ENCODE results near the gene HIPK2.
A peak's percentile ranks its signal among the peaks of the same experiment; 100 is the strongest.

HIPK2 gene

DNA sequence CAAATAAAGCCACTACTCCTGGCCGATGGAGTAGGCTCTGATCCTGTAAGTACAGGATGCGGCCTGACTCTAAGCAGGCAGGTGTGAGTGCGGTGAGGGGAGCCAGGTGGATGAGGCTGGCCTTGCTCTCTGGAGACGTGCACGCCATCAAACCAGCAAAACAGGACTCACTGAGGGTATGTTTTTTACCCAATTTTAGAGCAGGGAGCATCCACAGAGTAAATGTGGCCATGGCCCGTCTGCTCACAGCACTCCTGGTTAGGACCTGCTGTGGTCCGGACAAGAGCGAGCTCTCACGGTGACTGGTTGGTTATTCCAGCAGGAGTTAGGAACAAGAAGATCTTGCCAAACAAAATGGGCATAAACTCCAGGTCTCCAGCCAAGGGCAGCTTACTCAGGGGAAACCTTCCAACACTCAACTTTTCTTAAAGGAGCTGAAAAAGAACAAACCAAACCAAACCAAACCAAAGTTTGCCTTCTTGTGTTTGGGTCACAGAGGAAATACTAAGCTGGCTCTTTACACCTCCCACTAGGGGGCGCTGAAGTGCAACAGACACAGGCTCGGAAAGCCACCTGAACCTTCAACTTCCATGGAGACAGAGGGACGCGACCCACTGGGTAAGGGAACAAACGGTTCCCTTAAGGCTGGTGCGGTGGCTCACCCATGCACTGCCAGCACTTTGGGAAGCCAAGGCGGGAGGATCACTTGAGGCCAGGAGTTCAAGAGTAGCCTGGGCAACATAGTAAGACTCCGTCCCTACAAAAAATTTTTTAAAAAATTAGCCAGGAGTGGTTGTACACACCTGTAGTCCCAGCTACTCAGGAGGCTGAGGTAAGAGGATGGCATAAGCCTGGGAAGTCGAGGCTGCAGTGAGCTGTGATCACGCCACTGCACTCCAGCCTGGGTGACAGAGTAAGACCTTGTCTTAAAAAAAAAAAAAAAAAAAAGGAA is 131.9 kb downstream of the HIPK2 start:
- TF ChIP-seq HDGF (IDR thresholded peaks at IDR 0.05; ENCODE audit: borderline replicate concordance) (no peak), BHLHE40 (IDR thresholded peaks at IDR 0.05; ENCODE audit: borderline replicate concordance) (no peak), ARNT (IDR thresholded peaks at IDR 0.05) (no peak), L3MBTL2 (conservative IDR thresholded peaks at IDR 0.05) (no peak), SP1 (IDR thresholded peaks at IDR 0.05) (no peak)
- DNase-seq (ENCODE audit: extremely low spot score) = peak; percentile 89
- POLR2A ChIA-PET = interaction anchor here (1.4 to 2.4 kb wide), 2 partner anchors 132 to 286 kb away, joined by 3 to 6 read pairs; partner anchors contain the start of genes HIPK2 and LUC7L2

DNA sequence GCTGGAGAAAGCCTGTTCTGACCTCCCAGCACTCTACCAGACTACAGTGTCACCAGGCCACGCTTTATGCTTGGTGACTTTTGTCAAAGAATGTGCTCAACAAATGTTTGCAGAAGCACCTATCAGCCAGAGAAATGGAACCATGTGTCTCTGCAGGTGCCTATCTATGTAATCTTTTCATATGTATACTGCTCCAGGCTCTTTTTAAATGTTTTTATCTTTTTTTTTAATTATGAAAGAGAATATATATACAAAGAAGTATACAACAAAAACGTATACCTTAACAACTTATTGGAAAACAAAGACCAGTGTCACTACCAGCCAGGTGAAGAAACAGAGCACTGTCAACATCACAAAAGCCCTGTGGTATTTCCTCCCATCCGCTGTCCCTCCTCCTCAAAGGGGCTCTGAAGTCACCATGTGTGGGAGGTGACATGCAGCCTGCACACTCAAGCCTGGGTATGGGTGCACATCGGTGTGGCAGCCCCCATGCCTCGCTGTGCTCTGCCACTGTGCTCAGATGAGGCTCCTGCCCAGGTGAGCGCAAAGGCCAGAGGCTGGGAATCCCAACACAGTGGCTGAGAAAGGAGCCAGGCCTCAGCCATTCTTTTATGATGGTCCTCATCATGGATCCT is 133.7 kb downstream of the HIPK2 start:
- CTCF ChIA-PET = interaction anchor here (2.5 to 3.4 kb wide), 2 partner anchors 26 to 361 kb away, joined by 13 to 15 read pairs; no protein-coding TSS in a partner anchor
- POLR2A ChIA-PET = no interaction called here
- DNase-seq (ENCODE audit: extremely low spot score) = no peak
- TF ChIP-seq FOXK2 (IDR thresholded peaks at IDR 0.05) (no peak), ARNT (IDR thresholded peaks at IDR 0.05) (no peak), LEF1 (IDR thresholded peaks at IDR 0.05; ENCODE audit: borderline replicate concordance) (no peak), FOXM1 (IDR thresholded peaks at IDR 0.05; ENCODE audit: borderline replicate concordance) (no peak), SUZ12 (IDR thresholded peaks at IDR 0.05) (no peak), FOXA1 (IDR thresholded peaks at IDR 0.05) (no peak), L3MBTL2 (conservative IDR thresholded peaks at IDR 0.05) (no peak), PKNOX1 (IDR thresholded peaks at IDR 0.05) (no peak), HDGF (IDR thresholded peaks at IDR 0.05; ENCODE audit: borderline replicate concordance) (no peak), ZNF384 (IDR thresholded peaks at IDR 0.05) (no peak), NFRKB (IDR thresholded peaks at IDR 0.05) (no peak), TARDBP (IDR thresholded peaks at IDR 0.05) (no peak)

More for the DNA sequence above, 131.9 kb downstream of the HIPK2 start:
- CTCF ChIA-PET = interaction anchor here (0.5 to 3.9 kb wide), 30 partner anchors 10 to 773 kb away, joined by 3 to 35 read pairs (median 4); no protein-coding TSS in a partner anchor

- TF ChIP-seq ZNF384 (IDR thresholded peaks at IDR 0.05) (no peak), L3MBTL2 (conservative IDR thresholded peaks at IDR 0.05) (no peak), BHLHE40 (IDR thresholded peaks at IDR 0.05; ENCODE audit: borderline replicate concordance) (no peak), LEF1 (IDR thresholded peaks at IDR 0.05; ENCODE audit: borderline replicate concordance) (no peak), ARNT (IDR thresholded peaks at IDR 0.05) (no peak)
- CTCF ChIA-PET = interaction anchor here (0.6 to 1.9 kb wide), 5 partner anchors 9 to 350 kb away, joined by 3 to 4 read pairs (median 3); no protein-coding TSS in a partner anchor
- no peak for DNase-seq (ENCODE audit: extremely low spot score)
- POLR2A ChIA-PET = no interaction called here
Measured at GRCh38 chr7:139642283-139642682, 135.5 kb downstream of the HIPK2 start.

DNA sequence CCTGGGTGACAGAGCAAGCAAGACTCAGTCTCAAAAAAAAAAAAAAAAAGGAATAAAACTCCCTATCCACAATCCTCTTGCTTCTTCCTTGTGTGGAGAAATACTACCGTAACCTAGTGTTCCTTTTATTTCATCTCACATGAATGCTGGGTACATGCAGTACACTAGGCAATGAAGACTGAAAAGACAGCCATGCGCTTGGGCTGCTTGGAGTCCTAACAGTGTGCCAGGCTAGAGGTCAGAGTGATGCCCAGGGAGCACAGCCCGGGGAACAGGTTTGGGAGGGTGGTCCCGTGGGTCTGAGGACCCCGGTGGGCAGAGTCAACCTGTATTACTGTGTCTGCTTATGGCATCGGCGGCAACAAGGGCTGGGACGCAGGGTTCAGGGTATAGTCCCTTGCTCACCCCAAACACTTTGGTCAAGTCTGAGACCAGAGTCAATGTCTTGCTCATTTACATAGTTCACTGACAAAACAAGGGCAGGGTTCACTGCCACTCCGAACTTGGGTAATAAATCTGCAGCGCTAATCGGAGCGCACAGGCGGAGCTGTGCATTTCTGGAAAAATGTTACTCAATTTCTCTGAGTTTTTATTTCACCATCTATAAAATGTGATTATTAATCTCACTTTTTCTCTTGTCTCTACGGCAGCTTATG is 136.3 kb downstream of the HIPK2 start:
- ChIA-PET CTCF (interaction anchor here (1.0 to 1.9 kb wide), 2 partner anchors 9 to 42 kb away, joined by 3 to 4 read pairs; no protein-coding TSS in a partner anchor), POLR2A (no interaction called here)
- DNase-seq (ENCODE audit: extremely low spot score) = no peak
- TF ChIP-seq SUZ12 (IDR thresholded peaks at IDR 0.05) (no peak), BHLHE40 (IDR thresholded peaks at IDR 0.05; ENCODE audit: borderline replicate concordance) (no peak), ELF4 (IDR thresholded peaks at IDR 0.05) (no peak), ZNF384 (IDR thresholded peaks at IDR 0.05) (no peak), NFRKB (IDR thresholded peaks at IDR 0.05) (no peak), FOXA1 (IDR thresholded peaks at IDR 0.05) (no peak), TARDBP (IDR thresholded peaks at IDR 0.05) (no peak), HDGF (IDR thresholded peaks at IDR 0.05; ENCODE audit: borderline replicate concordance) (no peak)

GRCh38 chr7:139640681-139641080 is 137.1 kb downstream of the HIPK2 start:
- ChIA-PET CTCF (no interaction called here), POLR2A (no interaction called here)
- no peak for DNase-seq (ENCODE audit: extremely low spot score)
- TF ChIP-seq ELF4 (IDR thresholded peaks at IDR 0.05) = no peak
- no peak for TF ChIP-seq TARDBP (IDR thresholded peaks at IDR 0.05)
- TF ChIP-seq ARNT (IDR thresholded peaks at IDR 0.05) = no peak
- no peak for TF ChIP-seq LEF1 (IDR thresholded peaks at IDR 0.05; ENCODE audit: borderline replicate concordance)
- no peak for TF ChIP-seq L3MBTL2 (conservative IDR thresholded peaks at IDR 0.05)
- no peak for TF ChIP-seq FOXK2 (IDR thresholded peaks at IDR 0.05)
- TF ChIP-seq SUZ12 (IDR thresholded peaks at IDR 0.05) = no peak
- TF ChIP-seq FOXA1 (IDR thresholded peaks at IDR 0.05) = no peak

DNA sequence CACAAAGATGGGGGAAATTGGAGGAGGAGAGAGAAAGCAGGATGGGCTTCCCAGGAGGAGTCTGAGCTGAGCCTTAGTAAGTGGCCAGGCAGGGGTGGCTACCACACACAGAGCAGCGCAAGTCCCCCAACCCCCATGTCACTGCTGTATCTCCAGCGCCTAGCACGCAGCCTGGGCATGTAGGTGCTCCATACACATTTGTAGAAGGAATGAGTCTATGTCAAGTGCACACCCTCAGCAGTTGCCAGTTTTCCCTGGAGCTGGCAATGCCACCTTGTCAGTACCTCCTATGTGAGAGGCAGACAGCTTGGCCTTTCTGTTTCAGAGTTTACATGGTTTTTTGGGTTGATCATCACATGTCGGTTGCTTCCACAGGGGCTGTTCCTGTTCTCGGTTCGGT is 138.2 kb downstream of the HIPK2 start:
- no peak for DNase-seq (ENCODE audit: extremely low spot score)
- CTCF ChIA-PET = interaction anchor here (0.7 kb wide), 1 partner anchor 957 kb away, joined by 3 read pairs; no protein-coding TSS in a partner anchor
- TF ChIP-seq NFRKB (IDR thresholded peaks at IDR 0.05) = no peak
- no peak for TF ChIP-seq FOXM1 (IDR thresholded peaks at IDR 0.05; ENCODE audit: borderline replicate concordance)
- TF ChIP-seq SUZ12 (IDR thresholded peaks at IDR 0.05) = no peak
- no peak for TF ChIP-seq FOXK2 (IDR thresholded peaks at IDR 0.05)
- no peak for TF ChIP-seq ARNT (IDR thresholded peaks at IDR 0.05)
- no peak for TF ChIP-seq ELF4 (IDR thresholded peaks at IDR 0.05)
- no peak for TF ChIP-seq TARDBP (IDR thresholded peaks at IDR 0.05)
- TF ChIP-seq PKNOX1 (IDR thresholded peaks at IDR 0.05) = no peak
- no peak for TF ChIP-seq CTBP1 (IDR thresholded peaks at IDR 0.05; ENCODE audit: borderline replicate concordance)
- TF ChIP-seq LEF1 (IDR thresholded peaks at IDR 0.05; ENCODE audit: borderline replicate concordance) = no peak
- no peak for TF ChIP-seq BHLHE40 (IDR thresholded peaks at IDR 0.05; ENCODE audit: borderline replicate concordance)
- TF ChIP-seq FOXA1 (IDR thresholded peaks at IDR 0.05) = no peak
- TF ChIP-seq SP1 (IDR thresholded peaks at IDR 0.05) = no peak
- no peak for TF ChIP-seq L3MBTL2 (conservative IDR thresholded peaks at IDR 0.05)
- no peak for TF ChIP-seq HDGF (IDR thresholded peaks at IDR 0.05; ENCODE audit: borderline replicate concordance)
- TF ChIP-seq ZNF384 (IDR thresholded peaks at IDR 0.05) = no peak
- POLR2A ChIA-PET = no interaction called here

All from HEK293T (cell line).